MCF 10A (cell line): Measurements from ENCODE around the gene C1QTNF3. TPM values are rescaled to one million over a fixed set of nuclear protein-coding genes. Genes with fewer than 3 reads are reported as not detected.

Experiments used
- BruUV-seq: library from RNA; stranded (reverse); fragments of 400-500 nt; replicated peaks from 2 replicates; lab custom pipeline; 2021; lab: Mats Ljungman, UMichigan
- CTCF ChIA-PET: fragments of 300-600 bp; sonication (Branson Sonifier 250); formaldehyde crosslinking; extraction: SDS; loops from one replicate; lab custom pipeline; 2021; ENCODE audit warnings: antibody characterized with exemption, inconsistent platforms; lab: Yijun Ruan, JAX
- POLR2A ChIA-PET: fragments of 300-600, 350-650 bp; sonication (Branson Sonifier 250); formaldehyde crosslinking; extraction: SDS; loops from one replicate; lab custom pipeline; 2020; ENCODE audit warnings: antibody characterized with exemption, inconsistent platforms; lab: Yijun Ruan, JAX
- DNase-seq: peaks from one replicate; pipeline ENCODE4 v3.0.0-alpha.2; 2018; ENCODE audit not compliant: unreplicated experiment
- H3K27ac Mint-ChIP-seq: one replicate; pipeline ENCODE4 v1.8.0; 2022; ENCODE audit warnings: mild to moderate bottlenecking, low read depth, mixed read lengths; ENCODE audit not compliant: unreplicated experiment
- H3K27me3 Mint-ChIP-seq: one replicate; pipeline ENCODE4 v1.8.0; 2022; ENCODE audit warnings: mixed read lengths; ENCODE audit not compliant: insufficient read depth, unreplicated experiment
- H3K36me3 Mint-ChIP-seq: one replicate; pipeline ENCODE4 v1.8.0; 2022; ENCODE audit warnings: mild to moderate bottlenecking, moderate library complexity, mixed read lengths; ENCODE audit not compliant: insufficient read depth, unreplicated experiment
- H3K4me1 Mint-ChIP-seq: one replicate; pipeline ENCODE4 v1.8.0; 2022; ENCODE audit warnings: mixed read lengths; ENCODE audit not compliant: insufficient read depth, unreplicated experiment
- H3K4me3 Mint-ChIP-seq: one replicate; pipeline ENCODE4 v1.8.0; 2022; ENCODE audit warnings: mild to moderate bottlenecking, moderate library complexity, mixed read lengths; ENCODE audit not compliant: unreplicated experiment
- H3K9me3 Mint-ChIP-seq: one replicate; pipeline ENCODE4 v1.8.0; 2022; ENCODE audit warnings: mixed read lengths; ENCODE audit not compliant: unreplicated experiment
- CTCF ChIP-seq: fragments of 200-600 bp; IDR thresholded peaks from one replicate; pipeline ENCODE4 v1.8.0; 2022; ENCODE audit warnings: antibody characterized with exemption, mild to moderate bottlenecking; ENCODE audit not compliant: unreplicated experiment
- intact Hi-C: fragments of 100-400 bp; cut with micrococcal nuclease; formaldehyde crosslinking; loops from 2 replicates; pipeline ENCODE4 v1.14.1; 2022
- total RNA-seq: library from RNA; stranded (reverse); gene quantifications from 2 replicates; pipeline ENCODE4 v1.2.3, GENCODE V29; 2022

The C1QTNF3 gene
- total RNA-seq, 1 experiment from 2014 or later: 0.49 TPM

GRCh38 chr5:33980030-33980429 lies 63.0 kb downstream of the C1QTNF3 start:
- POLR2A ChIA-PET: interaction anchor here (0.7 kb wide), 1 partner anchor 565 kb away, joined by 4 read pairs; no protein-coding TSS in a partner anchor
- Mint-ChIP-seq H3K27me3 (no peaks in the 10 kb centered on the region), H3K27ac (no peak overlapping the region), H3K4me1 (no peaks in the 10 kb centered on the region), H3K4me3 (no peak overlapping the region), H3K36me3 (peaks cover 6% of the 10 kb centered on the region), H3K9me3 (no peaks in the 10 kb centered on the region)
- CTCF ChIA-PET: interaction anchor here (0.6 to 2.8 kb wide), 3 partner anchors 10 to 28 kb away, joined by 3 to 20 read pairs (median 3); no protein-coding TSS in a partner anchor
- DNase-seq: no peak
- intact Hi-C loops: no loop called here
- BruUV-seq: no TSS peak
- no peak for TF ChIP-seq CTCF

DNA sequence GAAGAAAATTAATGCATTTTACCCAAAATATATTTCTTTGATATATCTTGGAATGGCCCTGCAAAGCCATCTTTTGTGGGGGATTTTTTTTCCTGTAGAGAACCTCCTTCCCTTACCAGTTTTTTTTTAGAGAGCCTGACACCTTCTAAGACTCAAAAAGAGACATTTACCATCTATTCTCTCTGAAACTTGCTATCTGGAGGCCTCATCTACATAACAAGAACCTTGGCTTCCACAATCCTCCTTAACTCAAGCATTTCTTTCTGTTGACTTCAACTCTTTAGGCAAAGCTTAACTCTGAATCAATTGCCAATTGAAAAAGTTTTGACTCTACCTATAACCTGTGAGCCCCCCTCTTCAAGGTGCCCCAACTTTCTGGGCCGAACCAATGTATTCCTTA lies 64.7 kb downstream of the C1QTNF3 start:
- H3K4me1 Mint-ChIP-seq: no peaks in the 10 kb centered on the region
- H3K27ac Mint-ChIP-seq: no peak overlapping the region
- no peaks in the 10 kb centered on the region for H3K9me3 Mint-ChIP-seq
- H3K27me3 Mint-ChIP-seq: no peaks in the 10 kb centered on the region
- TF ChIP-seq CTCF: no peak
- no peak overlapping the region for H3K4me3 Mint-ChIP-seq
- peaks cover 6% of the 10 kb centered on the region for H3K36me3 Mint-ChIP-seq
- no peak for DNase-seq
- intact Hi-C loops: no loop called here
- ChIA-PET CTCF (interaction anchor here (0.6 to 2.8 kb wide), 3 partner anchors 9 to 35 kb away, joined by 3 to 20 read pairs (median 4); no protein-coding TSS in a partner anchor), POLR2A (interaction anchor here (1.4 kb wide), 1 partner anchor 8 kb away, joined by 4 read pairs; no protein-coding TSS in a partner anchor)
- no TSS peak for BruUV-seq

DNA sequence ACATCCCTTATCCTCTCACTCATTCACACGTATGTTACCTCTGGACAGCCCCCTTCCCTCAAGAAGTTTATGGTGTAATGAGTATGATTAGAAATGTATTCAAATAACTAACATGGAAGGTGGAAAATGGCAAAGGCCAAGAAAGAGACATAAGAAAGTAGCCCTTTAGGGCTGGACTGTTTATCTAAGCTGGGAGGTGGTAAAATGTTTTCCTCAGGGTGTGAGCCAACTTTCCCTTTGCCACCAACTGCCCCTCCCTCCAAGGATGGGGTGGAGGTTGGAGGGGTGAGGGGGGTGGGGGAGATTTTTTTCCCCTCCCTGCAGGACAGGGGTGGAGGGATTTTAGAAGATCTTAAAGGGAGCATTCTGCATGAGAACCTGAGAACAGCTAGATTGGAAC lies 66.7 kb downstream of the C1QTNF3 start:
- no TSS peak for BruUV-seq

DNA sequence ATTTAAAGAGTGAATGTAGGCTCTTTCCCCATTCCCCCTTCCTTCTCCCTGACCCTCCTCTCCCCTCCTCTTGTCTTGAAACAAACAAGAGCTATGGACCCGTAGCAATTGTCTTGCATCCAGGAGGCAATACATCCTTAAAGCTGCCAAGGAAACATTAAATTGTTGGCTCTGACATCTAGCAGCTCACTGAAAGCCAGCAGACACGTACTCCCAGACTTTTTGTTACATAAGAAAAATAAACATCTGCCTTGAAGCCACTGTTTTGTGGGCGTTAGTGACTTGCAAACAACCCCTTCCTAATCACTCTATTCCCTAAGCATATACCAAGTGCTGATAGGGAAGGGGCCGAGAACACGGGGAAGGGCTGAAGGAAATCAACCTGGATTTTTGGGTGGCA lies 67.2 kb downstream of the C1QTNF3 start:
- ChIA-PET POLR2A (interaction anchor here (0.7 kb wide), 1 partner anchor 567 kb away, joined by 3 read pairs; no protein-coding TSS in a partner anchor), CTCF (interaction anchor here (1.6 kb wide), 1 partner anchor 22 kb away, joined by 3 read pairs; no protein-coding TSS in a partner anchor)
- Mint-ChIP-seq H3K27ac (no peak overlapping the region), H3K27me3 (no peaks in the 10 kb centered on the region), H3K4me1 (no peaks in the 10 kb centered on the region), H3K4me3 (no peak overlapping the region), H3K9me3 (no peaks in the 10 kb centered on the region), H3K36me3 (peaks cover 6% of the 10 kb centered on the region)
- intact Hi-C loops: no loop called here
- no peak for DNase-seq
- BruUV-seq: no TSS peak
- no peak for TF ChIP-seq CTCF

More for the DNA sequence above, 66.7 kb downstream of the C1QTNF3 start:
- intact Hi-C loops: no loop called here
- Mint-ChIP-seq H3K4me3 (no peak overlapping the region), H3K36me3 (peaks cover 6% of the 10 kb centered on the region), H3K4me1 (no peaks in the 10 kb centered on the region), H3K27ac (no peak overlapping the region), H3K27me3 (no peaks in the 10 kb centered on the region), H3K9me3 (no peaks in the 10 kb centered on the region)
- no peak for DNase-seq
- CTCF ChIA-PET: interaction anchor here (1.6 kb wide), 1 partner anchor 21 kb away, joined by 3 read pairs; no protein-coding TSS in a partner anchor
- POLR2A ChIA-PET: interaction anchor here (0.7 kb wide), 1 partner anchor 568 kb away, joined by 3 read pairs; no protein-coding TSS in a partner anchor
- no peak for TF ChIP-seq CTCF
